ENCODE results near the gene EEPD1. TPM values are rescaled to one million over a fixed set of nuclear protein-coding genes. Genes with fewer than 3 reads are reported as not detected.
"Not testable (repeated sequence)": the region's sequence is repeated elsewhere in the genome, so short reads cannot be mapped to it uniquely, and the experiment has no call there.

EEPD1 gene
- total RNA-seq, 1 experiment from 2014 or later: 7.8 TPM

DNA sequence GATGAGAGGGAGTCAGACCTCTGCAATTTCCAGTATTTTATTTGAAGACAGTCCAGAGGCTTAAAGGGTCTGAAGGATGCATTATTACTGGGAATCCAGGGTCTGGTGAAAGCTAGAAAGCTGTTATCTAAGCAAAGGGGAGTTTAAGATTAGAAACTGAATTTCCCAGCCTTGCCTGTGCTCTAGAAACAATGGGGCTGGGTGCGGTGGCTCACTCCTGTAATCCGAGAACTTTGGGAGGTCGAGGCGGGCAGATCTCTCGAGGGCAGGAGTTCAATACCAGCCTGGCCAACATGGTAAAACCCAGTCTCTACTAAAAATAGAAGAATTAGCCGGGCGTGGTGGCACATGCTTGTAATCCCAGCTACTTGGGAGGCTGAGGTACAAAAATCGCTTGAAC lies 165.1 kb downstream of the EEPD1 start:
- peaks cover 23% of the 10 kb centered on the region for H3K36me3 Mint-ChIP-seq
- TF ChIP-seq GABPB1 (CRISPR knock-in tag; IDR thresholded peaks at IDR 0.05) (no peak), ETV6 (CRISPR knock-in tag; IDR thresholded peaks at IDR 0.05) (no peak)
- no peak overlapping the region for H3K27ac Mint-ChIP-seq
- ChIA-PET CTCF (interaction anchor here (0.9 to 3.3 kb wide), 8 partner anchors 12 to 342 kb away, joined by 3 to 33 read pairs (median 9); no protein-coding TSS in a partner anchor), POLR2A (no interaction called here)
- no peak overlapping the region for H3K4me3 Mint-ChIP-seq
- peaks cover 25% of the 10 kb centered on the region for H3K9me3 Mint-ChIP-seq
- H3K27me3 Mint-ChIP-seq (ENCODE audit: low read depth): peaks cover 4% of the 10 kb centered on the region
- no peak for DNase-seq (ENCODE audit: low spot score)
- peaks cover 10% of the 10 kb centered on the region for H3K4me1 Mint-ChIP-seq
- ATAC-seq: no peak

DNA sequence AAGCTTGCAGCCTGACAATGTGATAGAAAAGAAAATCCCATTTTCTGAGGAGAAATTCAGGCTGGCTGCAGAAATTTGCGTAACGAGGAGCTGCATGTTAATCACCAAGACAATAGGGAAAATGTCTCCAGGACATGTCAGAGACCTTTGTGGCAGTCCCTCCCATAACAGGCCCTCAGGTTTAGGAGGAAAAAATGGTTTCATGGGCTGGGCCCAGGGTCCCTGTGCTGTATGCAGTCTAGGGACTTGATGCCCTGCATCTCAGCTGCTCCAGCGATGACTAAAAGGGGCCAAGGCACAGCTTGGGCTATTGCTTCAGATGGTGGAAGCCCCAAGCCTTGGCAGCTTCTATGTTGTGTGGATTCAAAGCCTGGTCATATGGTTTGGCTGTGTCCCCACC lies 168.2 kb downstream of the EEPD1 start:
- ATAC-seq; H3K27me3 Mint-ChIP-seq (ENCODE audit: low read depth); H3K4me1 Mint-ChIP-seq; H3K4me3 Mint-ChIP-seq; CTCF ChIA-PET; H3K27ac Mint-ChIP-seq; DNase-seq (ENCODE audit: low spot score); POLR2A ChIA-PET: not testable (repeated sequence)
- peaks cover 31% of the 10 kb centered on the region for H3K9me3 Mint-ChIP-seq
- peaks cover 24% of the 10 kb centered on the region for H3K36me3 Mint-ChIP-seq

DNA sequence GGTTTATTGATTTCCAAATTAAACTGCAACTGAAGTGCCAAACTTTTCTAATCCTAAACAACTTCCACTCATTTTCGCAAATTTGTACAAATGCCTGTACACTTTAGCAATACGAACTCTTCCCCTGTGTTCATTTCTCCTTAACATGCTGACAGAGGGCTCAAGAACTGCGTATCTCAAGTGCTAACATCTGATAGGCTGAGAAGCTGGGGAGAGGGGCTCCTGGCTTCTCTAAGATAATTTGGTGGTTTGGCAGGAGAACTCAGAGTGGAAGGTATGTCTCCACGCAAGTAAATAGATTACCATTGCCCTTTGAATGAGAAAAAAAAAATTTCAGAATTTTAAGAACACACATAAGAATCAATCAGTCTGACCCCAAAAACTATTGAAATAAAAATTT lies 183.3 kb downstream of the EEPD1 start:
- ChIA-PET POLR2A (no interaction called here), CTCF (no interaction called here)
- H3K27ac Mint-ChIP-seq: no peak overlapping the region
- no peaks in the 10 kb centered on the region for H3K4me1 Mint-ChIP-seq
- H3K4me3 Mint-ChIP-seq: no peak overlapping the region
- H3K9me3 Mint-ChIP-seq: peaks cover 22% of the 10 kb centered on the region
- TF ChIP-seq NFYB (CRISPR knock-in tag; conservative IDR thresholded peaks at IDR 0.05; ENCODE audit: low read depth) (no peak), TEAD4 (CRISPR knock-in tag; IDR thresholded peaks at IDR 0.05) (no peak)
- H3K27me3 Mint-ChIP-seq (ENCODE audit: low read depth): no peaks in the 10 kb centered on the region
- DNase-seq (ENCODE audit: low spot score): no peak
- peaks cover 17% of the 10 kb centered on the region for H3K36me3 Mint-ChIP-seq
- no peak for ATAC-seq

GRCh38 chr7:36338256-36338655 lies 185.2 kb downstream of the EEPD1 start:
- Mint-ChIP-seq H3K4me3 (no peak overlapping the region), H3K4me1 (no peaks in the 10 kb centered on the region), H3K36me3 (peaks cover 2% of the 10 kb centered on the region; the same call in 1 of the 2 replicates), H3K9me3 (peaks cover 5% of the 10 kb centered on the region), H3K27me3 (ENCODE audit: low read depth) (peaks cover 4% of the 10 kb centered on the region; the same call in 1 of the 2 replicates), H3K27ac (no peak overlapping the region)
- DNase-seq (ENCODE audit: low spot score) (no peak), ATAC-seq (no peak)
- TF ChIP-seq ZNF423 (CRISPR knock-in tag; IDR thresholded peaks at IDR 0.05) (no peak), GABPB1 (CRISPR knock-in tag; IDR thresholded peaks at IDR 0.05) (no peak), RORB (CRISPR knock-in tag; IDR thresholded peaks at IDR 0.05) (no peak), JUN (CRISPR knock-in tag; IDR thresholded peaks at IDR 0.05) (no peak), FOXK1 (CRISPR knock-in tag; IDR thresholded peaks at IDR 0.05) (no peak), ETV6 (CRISPR knock-in tag; IDR thresholded peaks at IDR 0.05) (no peak), SP1 (CRISPR knock-in tag; conservative IDR thresholded peaks at IDR 0.05) (no peak), EMX1 (CRISPR knock-in tag; IDR thresholded peaks at IDR 0.05) (no peak), ATF1 (CRISPR knock-in tag; IDR thresholded peaks at IDR 0.05) (no peak), ZNF512 (CRISPR knock-in tag; IDR thresholded peaks at IDR 0.05; ENCODE audit: borderline replicate concordance) (no peak), NFE2L1 (CRISPR knock-in tag; IDR thresholded peaks at IDR 0.05) (no peak), MYBL2 (CRISPR knock-in tag; IDR thresholded peaks at IDR 0.05) (no peak), ZBTB21 (CRISPR knock-in tag; IDR thresholded peaks at IDR 0.05; ENCODE audit: borderline replicate concordance) (no peak), NFYB (CRISPR knock-in tag; conservative IDR thresholded peaks at IDR 0.05; ENCODE audit: low read depth) (no peak), ZNF532 (CRISPR knock-in tag; IDR thresholded peaks at IDR 0.05; ENCODE audit: borderline replicate concordance) (no peak)
- TF ChIP-seq, protein P1, sequence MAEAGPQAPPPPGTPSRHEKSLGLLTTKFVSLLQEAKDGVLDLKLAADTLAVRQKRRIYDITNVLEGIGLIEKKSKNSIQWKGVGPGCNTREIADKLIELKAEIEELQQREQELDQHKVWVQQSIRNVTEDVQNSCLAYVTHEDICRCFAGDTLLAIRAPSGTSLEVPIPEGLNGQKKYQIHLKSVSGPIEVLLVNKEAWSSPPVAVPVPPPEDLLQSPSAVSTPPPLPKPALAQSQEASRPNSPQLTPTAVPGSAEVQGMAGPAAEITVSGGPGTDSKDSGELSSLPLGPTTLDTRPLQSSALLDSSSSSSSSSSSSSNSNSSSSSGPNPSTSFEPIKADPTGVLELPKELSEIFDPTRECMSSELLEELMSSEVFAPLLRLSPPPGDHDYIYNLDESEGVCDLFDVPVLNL (CRISPR knock-in tag; IDR thresholded peaks at IDR 0.05; ENCODE audit: borderline replicate concordance, low read depth): no peak
- TF ChIP-seq, protein P2, sequence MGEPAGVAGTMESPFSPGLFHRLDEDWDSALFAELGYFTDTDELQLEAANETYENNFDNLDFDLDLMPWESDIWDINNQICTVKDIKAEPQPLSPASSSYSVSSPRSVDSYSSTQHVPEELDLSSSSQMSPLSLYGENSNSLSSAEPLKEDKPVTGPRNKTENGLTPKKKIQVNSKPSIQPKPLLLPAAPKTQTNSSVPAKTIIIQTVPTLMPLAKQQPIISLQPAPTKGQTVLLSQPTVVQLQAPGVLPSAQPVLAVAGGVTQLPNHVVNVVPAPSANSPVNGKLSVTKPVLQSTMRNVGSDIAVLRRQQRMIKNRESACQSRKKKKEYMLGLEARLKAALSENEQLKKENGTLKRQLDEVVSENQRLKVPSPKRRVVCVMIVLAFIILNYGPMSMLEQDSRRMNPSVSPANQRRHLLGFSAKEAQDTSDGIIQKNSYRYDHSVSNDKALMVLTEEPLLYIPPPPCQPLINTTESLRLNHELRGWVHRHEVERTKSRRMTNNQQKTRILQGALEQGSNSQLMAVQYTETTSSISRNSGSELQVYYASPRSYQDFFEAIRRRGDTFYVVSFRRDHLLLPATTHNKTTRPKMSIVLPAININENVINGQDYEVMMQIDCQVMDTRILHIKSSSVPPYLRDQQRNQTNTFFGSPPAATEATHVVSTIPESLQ (CRISPR knock-in tag; IDR thresholded peaks at IDR 0.05): no peak
- POLR2A ChIA-PET: no interaction called here
- CTCF ChIA-PET: no interaction called here
